Uterus (tissue), 4 donors: ENCODE results near the gene UBA5. TPM values are rescaled to one million over a fixed set of nuclear protein-coding genes. Genes with fewer than 3 reads are reported as not detected.
"Not testable (repeated sequence)": the region's sequence is repeated elsewhere in the genome, so short reads cannot be mapped to it uniquely, and the experiment has no call there.

ENCODE experiments used
- DNase-seq, 2 donors: peaks; one replicate each; pipeline ENCODE4 v3.0.0-alpha.2; 2019 to 2020
- H3K27ac ChIP-seq, 2 donors: fragments of 200-600 bp; sonication (generic); 1 replicate in 1 of 2; 2 replicates in 1 of 2; pipeline ENCODE4 v1.5.1; 2016 to 2018
- H3K27me3 ChIP-seq, 2 donors: fragments of 200-600 bp; sonication (generic); one replicate each; pipeline ENCODE4 v1.5.1; 2018 to 2019; ENCODE audit warnings: control low read depth in 1 of 2
- H3K36me3 ChIP-seq, 2 donors: fragments of 200-600 bp; sonication (generic); one replicate each; pipeline ENCODE4 v1.5.1; 2019; ENCODE audit warnings: control low read depth in 1 of 2
- H3K4me1 ChIP-seq, 2 donors: fragments of 200-600 bp; sonication (generic); one replicate each; pipeline ENCODE4 v1.5.1; 2018 to 2019; ENCODE audit warnings: control low read depth in 1 of 2
- H3K4me3 ChIP-seq, 2 donors: fragments of 200-600 bp; sonication (generic); 1 replicate in 1 of 2; 2 replicates in 1 of 2; pipeline ENCODE4 v1.5.1; 2018 to 2019; ENCODE audit warnings: mild to moderate bottlenecking in 1 of 2
- H3K9me3 ChIP-seq, 2 donors: fragments of 200-600 bp; sonication (generic); one replicate each; pipeline ENCODE4 v1.5.1; 2019; ENCODE audit warnings: control low read depth in 1 of 2
- CTCF ChIP-seq, 4 experiments: fragments of 200-600 bp in 2 of 4; fragments of 450-650 bp in 2 of 4; sonication (generic) in 2 of 4; IDR thresholded peaks; one replicate each; pipeline ENCODE4 v1.5.1; 2016 to 2019; ENCODE audit warnings: antibody characterized with exemption in 4 of 4, mild to moderate bottlenecking in 2 of 4, moderate library complexity in 1 of 4
- POLR2A ChIP-seq, 2 donors: fragments of 450-650 bp; IDR thresholded peaks; one replicate each; pipeline ENCODE4 v1.6.1; 2016; ENCODE audit warnings: antibody characterized with exemption in 2 of 2, mild to moderate bottlenecking in 1 of 2, moderate library complexity in 1 of 2
- intact Hi-C: fragments of 100-400 bp; cut with DNase I; formaldehyde crosslinking; loops from one replicate; pipeline ENCODE4 v1.15.1; 2023; ENCODE audit warnings: low total_unique reads
- total RNA-seq, 4 donors: library from RNA; depleted of rRNA in 3 of 4; stranded (reverse); fragments of >200 nt in 3 of 4; gene quantifications; one replicate each; pipeline versions ENCODE4 v1.1.0 to v1.2.4, GENCODE V29; 2014 to 2023
- donor health status: DM: yes; HTN: yes; CAD: no.

UBA5 gene
- total RNA-seq: 10 to 100 TPM; 12.6 to 67.2 (median 39.6) TPM

- Histone ChIP-seq H3K4me1 (peaks cover 0 to 5% of the 10 kb centered on the region in 2 donors), H3K4me3 (peak within 1 kb of the TSS; percentile 84 to 96), H3K27ac (peak within 1 kb of the TSS; percentile 89 to 96), H3K36me3 (no peaks in the 10 kb centered on the region), H3K9me3 (no peaks in the 10 kb centered on the region), H3K27me3 (no peaks in the 10 kb centered on the region)
- intact Hi-C loops: no loop called here
- peak; percentile 69 to 71 for DNase-seq
- TF ChIP-seq POLR2A (IDR thresholded peaks at IDR 0.05): no peak
- no peak for TF ChIP-seq CTCF (IDR thresholded peaks at IDR 0.05)
These were observed at the start of gene UBA5 for GRCh38 chr3:132660052-132660810. UBA5 (plus strand) TSS chr3:132660329; CDS start chr3:132660538, 209 bp downstream.

DNA sequence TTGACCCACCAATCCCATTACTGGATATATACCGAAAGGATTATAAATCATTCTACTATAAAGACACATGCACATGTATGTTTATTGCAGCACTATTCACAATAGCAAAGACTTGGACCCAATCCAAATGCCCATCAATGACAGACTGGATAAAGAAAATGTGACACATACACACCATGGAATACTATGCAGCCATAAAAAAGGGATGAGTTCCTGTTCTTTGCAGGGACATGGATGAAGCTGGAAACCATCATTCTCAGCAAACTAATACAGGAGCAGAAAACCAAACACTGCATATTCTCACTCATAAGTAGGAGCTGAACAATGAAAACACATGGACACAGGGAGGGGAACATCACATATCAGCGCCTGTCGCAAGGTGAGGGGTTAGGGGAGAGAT is 44.8 kb upstream of the UBA5 start:
- H3K9me3 ChIP-seq, H3K27ac ChIP-seq, DNase-seq, intact Hi-C loops, H3K4me3 ChIP-seq, H3K27me3 ChIP-seq, H3K4me1 ChIP-seq, H3K36me3 ChIP-seq: not testable (repeated sequence)

DNA sequence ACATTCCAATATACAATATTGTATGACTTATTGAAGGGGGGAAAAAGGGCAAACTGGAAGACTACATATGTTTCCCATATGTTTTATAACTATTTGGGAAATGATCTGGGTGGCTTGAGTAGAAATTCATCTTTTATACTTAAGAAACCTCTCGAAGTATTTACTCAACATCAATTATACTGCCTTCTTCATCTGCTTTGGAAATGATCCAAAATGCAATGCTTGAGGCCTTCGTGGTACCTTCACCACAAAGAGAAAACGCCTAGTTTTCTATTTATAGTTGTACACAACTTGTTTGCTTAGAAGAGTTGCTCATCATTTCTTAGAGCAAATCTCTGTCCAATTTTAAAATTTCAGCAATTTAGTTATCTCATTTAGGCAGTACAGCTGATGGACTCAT is 44.2 kb upstream of the UBA5 start:
- TF ChIP-seq CTCF (IDR thresholded peaks at IDR 0.05) (no peak), POLR2A (IDR thresholded peaks at IDR 0.05) (no peak)
- no peaks in the 10 kb centered on the region for H3K9me3 ChIP-seq
- H3K4me3 ChIP-seq: no peak overlapping the region
- no peaks in the 10 kb centered on the region for H3K27me3 ChIP-seq
- no peak for DNase-seq
- H3K27ac ChIP-seq: no peak overlapping the region
- intact Hi-C loops: no loop called here
- H3K4me1 ChIP-seq: no peaks in the 10 kb centered on the region
- H3K36me3 ChIP-seq: no peaks in the 10 kb centered on the region

- Histone ChIP-seq H3K9me3 (no peaks in the 10 kb centered on the region), H3K36me3 (no peaks in the 10 kb centered on the region), H3K27ac (no peak overlapping the region), H3K27me3 (no peaks in the 10 kb centered on the region), H3K4me3 (no peak overlapping the region), H3K4me1 (no peaks in the 10 kb centered on the region)
- DNase-seq: no peak
- TF ChIP-seq CTCF (IDR thresholded peaks at IDR 0.05) (no peak), POLR2A (IDR thresholded peaks at IDR 0.05) (no peak)
- intact Hi-C loops: no loop called here
These were observed 43.3 kb upstream of the UBA5 start for GRCh38 chr3:132616780-132617179.

DNA sequence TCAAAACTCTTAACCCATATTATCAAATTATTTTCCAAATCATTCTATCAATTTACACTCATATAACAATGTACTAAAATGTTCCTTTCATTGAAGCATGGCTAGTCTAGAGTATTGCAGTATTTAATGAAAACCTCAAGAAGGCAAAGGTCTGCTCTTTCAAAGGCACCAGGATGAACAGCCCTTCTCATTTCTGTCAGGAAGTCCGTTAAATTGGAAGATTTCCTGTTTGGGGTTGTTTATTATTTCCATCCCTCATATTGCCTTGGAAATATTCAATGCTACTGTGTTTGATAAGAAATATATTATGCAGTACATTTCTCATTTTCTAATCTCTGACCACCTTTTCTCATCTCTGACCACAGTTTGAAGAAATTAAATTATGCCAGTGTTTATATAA is 38.0 kb upstream of the UBA5 start:
- Histone ChIP-seq H3K9me3 (no peaks in the 10 kb centered on the region), H3K36me3 (no peaks in the 10 kb centered on the region), H3K4me1 (no peaks in the 10 kb centered on the region), H3K27me3 (no peaks in the 10 kb centered on the region), H3K4me3 (no peak overlapping the region), H3K27ac (no peak overlapping the region)
- intact Hi-C loops: no loop called here
- DNase-seq: no peak
- no peak for TF ChIP-seq CTCF (IDR thresholded peaks at IDR 0.05)
- no peak for TF ChIP-seq POLR2A (IDR thresholded peaks at IDR 0.05)
